ENCODE measurements around the gene SLC7A11. TPM values are rescaled to one million over a fixed set of nuclear protein-coding genes. Genes with fewer than 3 reads are reported as not detected.

Gene SLC7A11
- total RNA-seq, 1 experiment from 2014 or later = 10.1 TPM

DNA sequence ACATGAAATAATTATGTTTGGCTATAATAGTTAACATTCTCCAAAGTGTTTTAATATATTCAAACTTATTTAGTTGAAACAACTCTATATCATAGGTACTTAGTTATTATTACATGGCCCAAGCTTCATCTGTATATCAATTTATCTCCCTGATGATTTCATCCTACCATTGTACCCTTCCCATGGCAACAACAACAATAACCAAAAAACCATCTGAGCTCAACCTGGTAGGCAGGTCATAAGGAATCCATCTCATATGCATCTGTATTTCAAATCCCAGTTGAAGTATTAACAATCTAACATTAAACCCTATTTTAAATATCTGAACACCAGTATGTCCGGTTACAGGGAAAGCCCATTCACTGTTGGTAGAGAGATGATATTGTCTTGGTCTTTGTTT lies 33.1 kb upstream of the SLC7A11 start (continued):
- TF ChIP-seq, protein P1, sequence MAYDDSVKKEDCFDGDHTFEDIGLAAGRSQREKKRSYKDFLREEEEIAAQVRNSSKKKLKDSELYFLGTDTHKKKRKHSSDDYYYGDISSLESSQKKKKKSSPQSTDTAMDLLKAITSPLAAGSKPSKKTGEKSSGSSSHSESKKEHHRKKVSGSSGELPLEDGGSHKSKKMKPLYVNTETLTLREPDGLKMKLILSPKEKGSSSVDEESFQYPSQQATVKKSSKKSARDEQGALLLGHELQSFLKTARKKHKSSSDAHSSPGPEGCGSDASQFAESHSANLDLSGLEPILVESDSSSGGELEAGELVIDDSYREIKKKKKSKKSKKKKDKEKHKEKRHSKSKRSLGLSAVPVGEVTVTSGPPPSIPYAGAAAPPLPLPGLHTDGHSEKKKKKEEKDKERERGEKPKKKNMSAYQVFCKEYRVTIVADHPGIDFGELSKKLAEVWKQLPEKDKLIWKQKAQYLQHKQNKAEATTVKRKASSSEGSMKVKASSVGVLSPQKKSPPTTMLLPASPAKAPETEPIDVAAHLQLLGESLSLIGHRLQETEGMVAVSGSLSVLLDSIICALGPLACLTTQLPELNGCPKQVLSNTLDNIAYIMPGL (CRISPR knock-in tag; IDR thresholded peaks at IDR 0.05) = no peak
- TF ChIP-seq E2F1 (CRISPR knock-in tag; IDR thresholded peaks at IDR 0.05) = no peak
- no peak for TF ChIP-seq ATF1 (CRISPR knock-in tag; IDR thresholded peaks at IDR 0.05)
- TF ChIP-seq, protein P2, sequence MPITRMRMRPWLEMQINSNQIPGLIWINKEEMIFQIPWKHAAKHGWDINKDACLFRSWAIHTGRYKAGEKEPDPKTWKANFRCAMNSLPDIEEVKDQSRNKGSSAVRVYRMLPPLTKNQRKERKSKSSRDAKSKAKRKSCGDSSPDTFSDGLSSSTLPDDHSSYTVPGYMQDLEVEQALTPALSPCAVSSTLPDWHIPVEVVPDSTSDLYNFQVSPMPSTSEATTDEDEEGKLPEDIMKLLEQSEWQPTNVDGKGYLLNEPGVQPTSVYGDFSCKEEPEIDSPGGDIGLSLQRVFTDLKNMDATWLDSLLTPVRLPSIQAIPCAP (CRISPR knock-in tag; IDR thresholded peaks at IDR 0.05) = no peak

- TF ChIP-seq ZNF281 (CRISPR knock-in tag; IDR thresholded peaks at IDR 0.05) (no peak), ATF1 (CRISPR knock-in tag; IDR thresholded peaks at IDR 0.05) (no peak), ERG (CRISPR knock-in tag; IDR thresholded peaks at IDR 0.05) (no peak), CREM (CRISPR knock-in tag; IDR thresholded peaks at IDR 0.05) (no peak), HMGA2 (CRISPR knock-in tag; IDR thresholded peaks at IDR 0.05) (no peak), PRRX2 (CRISPR knock-in tag; IDR thresholded peaks at IDR 0.05) (no peak), CTCF (IDR thresholded peaks at IDR 0.05) (no peak), TP53 (CRISPR knock-in tag; IDR thresholded peaks at IDR 0.05) (no peak)
- TF ChIP-seq, protein P3, sequence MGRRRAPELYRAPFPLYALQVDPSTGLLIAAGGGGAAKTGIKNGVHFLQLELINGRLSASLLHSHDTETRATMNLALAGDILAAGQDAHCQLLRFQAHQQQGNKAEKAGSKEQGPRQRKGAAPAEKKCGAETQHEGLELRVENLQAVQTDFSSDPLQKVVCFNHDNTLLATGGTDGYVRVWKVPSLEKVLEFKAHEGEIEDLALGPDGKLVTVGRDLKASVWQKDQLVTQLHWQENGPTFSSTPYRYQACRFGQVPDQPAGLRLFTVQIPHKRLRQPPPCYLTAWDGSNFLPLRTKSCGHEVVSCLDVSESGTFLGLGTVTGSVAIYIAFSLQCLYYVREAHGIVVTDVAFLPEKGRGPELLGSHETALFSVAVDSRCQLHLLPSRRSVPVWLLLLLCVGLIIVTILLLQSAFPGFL (CRISPR knock-in tag; IDR thresholded peaks at IDR 0.05; ENCODE audit: borderline replicate concordance) = no peak
- DNase-seq (ENCODE audit: low spot score) = no peak
- CTCF ChIA-PET = no interaction called here
- POLR2A ChIA-PET = no interaction called here
- Mint-ChIP-seq H3K36me3 (no peaks in the 10 kb centered on the region), H3K4me3 (no peak overlapping the region), H3K4me1 (no peaks in the 10 kb centered on the region), H3K9me3 (no peaks in the 10 kb centered on the region), H3K27me3 (ENCODE audit: low read depth) (no peaks in the 10 kb centered on the region), H3K27ac (no peak overlapping the region)
- no peak for ATAC-seq
Observed at GRCh38 chr4:138269175-138269574, 27.0 kb upstream of the SLC7A11 start.

DNA sequence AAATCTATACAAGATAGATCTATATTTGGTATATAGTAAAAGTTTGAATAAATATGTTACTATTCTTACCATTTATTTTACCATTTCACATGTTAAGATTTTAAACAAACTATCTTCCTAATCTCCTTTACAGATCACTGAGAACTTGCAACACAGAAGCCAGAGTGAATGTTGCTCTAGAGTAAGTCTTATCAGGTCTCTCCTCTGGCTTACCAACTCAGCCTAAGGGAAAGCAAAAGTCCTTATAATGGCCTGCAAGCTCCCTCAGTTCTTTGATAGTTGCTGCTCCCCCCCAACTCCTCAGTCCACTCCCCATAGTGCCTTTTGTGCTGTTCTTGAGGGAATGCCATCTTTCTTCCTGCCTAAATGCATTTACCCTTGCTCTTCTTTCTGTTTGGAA lies 25.7 kb upstream of the SLC7A11 start:
- TF ChIP-seq, protein P2 (CRISPR knock-in tag; IDR thresholded peaks at IDR 0.05) = no peak
- TF ChIP-seq ZNF317 (CRISPR knock-in tag; IDR thresholded peaks at IDR 0.05; ENCODE audit: borderline replicate concordance, low read depth) (no peak), EMX1 (CRISPR knock-in tag; IDR thresholded peaks at IDR 0.05) (no peak), ZNF232 (CRISPR knock-in tag; IDR thresholded peaks at IDR 0.05) (no peak)
- Mint-ChIP-seq H3K4me3 (no peak overlapping the region), H3K27me3 (ENCODE audit: low read depth) (no peaks in the 10 kb centered on the region), H3K27ac (no peak overlapping the region), H3K9me3 (no peaks in the 10 kb centered on the region), H3K36me3 (no peaks in the 10 kb centered on the region), H3K4me1 (no peaks in the 10 kb centered on the region)
- DNase-seq (ENCODE audit: low spot score) = no peak
- ChIA-PET POLR2A (no interaction called here), CTCF (no interaction called here)
- ATAC-seq = no peak

Data from WTC11 (cell line).